Epithelial cell of proximal tubule (primary cell): ENCODE results near the gene PDS5B. TPM values are rescaled to one million over a fixed set of nuclear protein-coding genes. Genes with fewer than 3 reads are reported as not detected.

Experiments
- DNase-seq: peaks from one replicate; pipeline ENCODE4 v3.0.0-alpha.2; 2011; ENCODE audit warnings: low read depth
- H3K4me3 ChIP-seq: 2 replicates; pipeline ENCODE4 v1.5.1; 2011; ENCODE audit warnings: low read depth, mild to moderate bottlenecking, low read length
- CTCF ChIP-seq: conservative IDR thresholded peaks from 2 replicates; pipeline ENCODE4 v1.5.1; 2012; ENCODE audit warnings: low read depth, mild to moderate bottlenecking, low read length
- total RNA-seq: library from RNA; depleted of rRNA; stranded (reverse); fragments of >200 nt; gene quantifications from 2 replicates; pipeline ENCODE4 v1.2.3, GENCODE V29; 2015

PDS5B gene
- total RNA-seq, 1 donor from 2014 or later, result 13.9 TPM

- H3K4me3 ChIP-seq, result no peak overlapping the region
- DNase-seq, result no peak
- TF ChIP-seq CTCF, result no peak
Measured at GRCh38 chr13:32609428-32609827, 23.2 kb downstream of the PDS5B start.

- TF ChIP-seq CTCF, result no peak
- DNase-seq, result no peak
- H3K4me3 ChIP-seq, result no peak overlapping the region
Measured at GRCh38 chr13:32610538-32610937, 24.3 kb downstream of the PDS5B start.

- no peak for DNase-seq
- no peak for TF ChIP-seq CTCF
- H3K4me3 ChIP-seq, result no peak overlapping the region
Measured at GRCh38 chr13:32610977-32611376, 24.7 kb downstream of the PDS5B start.

- no peak for DNase-seq
- no peak for TF ChIP-seq CTCF
- no peak overlapping the region for H3K4me3 ChIP-seq
Measured at GRCh38 chr13:32616883-32617511, 30.7 kb downstream of the PDS5B start.

GRCh38 chr13:32622827-32623226 is 36.6 kb downstream of the PDS5B start:
- H3K4me3 ChIP-seq, result no peak overlapping the region
- no peak for DNase-seq
- no peak for TF ChIP-seq CTCF

GRCh38 chr13:32624441-32624840 is 38.2 kb downstream of the PDS5B start:
- no peak for TF ChIP-seq CTCF
- no peak for DNase-seq
- H3K4me3 ChIP-seq, result no peak overlapping the region

GRCh38 chr13:32627793-32628192 is 41.5 kb downstream of the PDS5B start:
- TF ChIP-seq CTCF, result no peak
- no peak for DNase-seq

More at GRCh38 chr13:32627793-32628192, 41.5 kb downstream of the PDS5B start:
- no peak overlapping the region for H3K4me3 ChIP-seq
